ENCODE measurements around the gene FIBCD1.

FIBCD1 gene

DNA sequence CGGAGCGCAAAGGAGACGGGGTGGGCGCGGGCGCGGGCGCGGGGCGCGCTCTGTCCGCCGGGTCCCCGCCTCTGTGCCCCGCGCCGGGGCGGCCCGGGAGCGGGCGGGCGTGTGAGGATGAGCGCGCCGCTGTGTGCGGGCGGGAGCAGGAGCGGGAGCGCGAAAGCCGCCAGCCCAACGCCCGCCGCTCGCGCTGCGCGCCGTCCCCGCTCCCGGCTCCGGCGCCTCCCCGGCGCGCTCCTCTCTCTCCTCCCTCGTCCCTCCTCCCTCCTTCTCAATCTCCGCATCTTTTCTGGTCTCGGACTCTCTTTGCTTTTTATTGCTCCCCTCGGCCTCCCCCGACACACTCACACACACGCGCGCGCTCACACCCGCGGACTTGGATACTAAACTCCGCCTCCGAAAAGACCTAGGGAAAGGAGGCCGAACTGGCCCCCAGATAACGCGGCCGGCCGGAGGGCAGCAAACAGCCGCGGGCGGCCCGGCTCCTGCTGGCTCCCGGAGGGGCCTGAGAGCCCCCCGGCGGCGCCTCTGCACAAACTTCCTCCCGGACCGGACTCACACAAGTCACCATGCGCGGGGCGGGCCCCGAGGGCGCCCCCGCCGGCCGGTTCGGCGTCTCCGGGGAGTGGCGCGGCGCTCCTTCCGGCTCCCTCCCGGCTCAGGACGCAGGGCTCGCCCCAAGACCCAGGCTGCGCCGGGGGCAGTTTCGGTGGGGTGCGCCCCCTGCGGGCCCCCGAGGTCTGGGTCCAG, at the start of gene FIBCD1:
Gene FIBCD1 (minus strand): TSS at position 596 of the 753 bp plus-strand sequence. CDS start 640 bp downstream, outside the sequence.
- DNase-seq (ENCODE audit: extremely low read depth in 1 of 2, low read depth in 1 of 2), result no peak

DNA sequence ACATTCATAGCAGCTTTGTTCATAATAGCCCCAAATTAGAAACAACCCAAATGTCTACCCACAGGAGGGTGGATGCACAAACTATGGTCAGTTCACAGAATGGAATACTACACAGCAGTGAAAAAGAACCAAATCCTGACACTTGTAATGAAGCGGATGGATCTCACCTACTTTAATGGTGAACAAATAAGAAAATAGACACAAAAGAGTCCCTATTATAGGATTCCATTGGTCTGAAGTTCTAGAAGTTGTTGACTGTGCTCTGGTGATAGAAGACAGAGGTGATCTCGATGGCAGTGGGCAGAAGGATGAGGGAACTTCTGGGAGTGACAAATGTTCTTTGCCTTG, 49.3 kb upstream of the FIBCD1 start:
- DNase-seq (ENCODE audit: extremely low read depth in 1 of 2, low read depth in 1 of 2), result no peak

GRCh38 chr9:130987738-130988399, 48.8 kb upstream of the FIBCD1 start:
- DNase-seq (ENCODE audit: extremely low read depth in 1 of 2, low read depth in 1 of 2), result no peak

DNA sequence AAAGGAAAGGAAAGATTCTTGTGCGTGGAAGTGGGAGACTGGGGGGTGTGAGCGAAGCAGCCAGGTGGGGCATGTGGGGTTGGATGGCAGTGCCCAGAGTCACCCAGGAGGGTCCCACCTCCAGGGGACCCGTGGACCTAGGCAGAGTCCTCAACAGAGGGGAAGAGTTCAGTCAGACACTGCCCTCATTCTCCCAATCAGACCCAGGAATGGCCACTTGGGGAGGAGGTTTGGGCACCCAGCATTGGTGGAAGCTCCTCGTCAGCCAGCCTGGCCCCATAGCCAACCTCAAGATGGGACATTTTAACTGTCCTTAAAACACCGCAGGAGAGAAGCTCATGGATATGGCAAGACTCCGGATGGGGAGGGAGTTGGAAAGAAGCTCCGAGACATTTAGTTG, 48.0 kb upstream of the FIBCD1 start:
- no peak for DNase-seq (ENCODE audit: extremely low read depth in 1 of 2, low read depth in 1 of 2)

- DNase-seq (ENCODE audit: extremely low read depth in 1 of 2, low read depth in 1 of 2), result no peak
These were observed 47.4 kb upstream of the FIBCD1 start for GRCh38 chr9:130986356-130986965.

- DNase-seq (ENCODE audit: extremely low read depth in 1 of 2, low read depth in 1 of 2), result no peak
These were observed 46.6 kb upstream of the FIBCD1 start for GRCh38 chr9:130985606-130986162.

DNA sequence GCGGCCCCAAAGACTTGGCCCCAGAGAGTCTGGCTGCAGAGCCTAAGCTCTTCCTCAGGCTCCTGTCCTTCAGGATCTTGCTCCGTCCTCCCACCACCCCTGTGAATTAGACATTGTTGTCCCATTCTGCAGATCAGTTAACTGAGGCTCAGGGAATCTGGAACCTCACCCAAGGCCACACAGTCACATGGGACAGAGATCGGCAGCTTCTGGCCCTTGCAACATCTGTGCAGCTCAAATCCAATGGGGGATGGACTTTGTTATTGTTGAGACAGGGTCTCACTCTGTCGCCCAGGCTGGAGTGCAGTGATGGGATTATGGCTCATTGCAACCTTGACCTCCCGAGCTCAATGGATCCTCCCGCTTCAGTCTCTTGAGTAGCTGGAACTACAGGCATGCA, 46.0 kb upstream of the FIBCD1 start:
- DNase-seq (ENCODE audit: extremely low read depth in 1 of 2, low read depth in 1 of 2), result no peak

DNA sequence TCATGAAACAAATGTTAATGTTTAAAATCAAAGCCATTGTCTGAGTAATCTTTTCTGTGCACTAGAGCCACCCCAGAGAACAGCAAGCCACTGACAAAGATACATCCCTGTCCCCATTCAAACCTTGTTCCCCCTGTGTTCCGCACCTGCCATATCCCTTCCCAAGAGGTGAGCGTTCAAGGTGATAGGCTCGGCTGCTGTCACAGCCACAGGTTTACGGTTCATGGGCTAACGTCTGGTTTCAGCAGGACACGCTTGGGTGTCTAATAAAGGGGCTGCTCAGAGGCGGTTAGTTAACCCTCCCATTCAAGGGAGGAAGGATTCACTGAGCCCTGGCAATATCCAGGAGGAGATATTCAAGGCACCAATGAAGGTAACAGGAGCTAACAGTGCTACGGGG, 45.5 kb upstream of the FIBCD1 start:
- no peak for DNase-seq (ENCODE audit: extremely low read depth in 1 of 2, low read depth in 1 of 2)

GRCh38 chr9:130983970-130984369, 44.9 kb upstream of the FIBCD1 start:
- no peak for DNase-seq (ENCODE audit: extremely low read depth in 1 of 2, low read depth in 1 of 2)

GRCh38 chr9:130983359-130983670, 44.3 kb upstream of the FIBCD1 start:
- no peak for DNase-seq (ENCODE audit: extremely low read depth in 1 of 2, low read depth in 1 of 2)

DNA sequence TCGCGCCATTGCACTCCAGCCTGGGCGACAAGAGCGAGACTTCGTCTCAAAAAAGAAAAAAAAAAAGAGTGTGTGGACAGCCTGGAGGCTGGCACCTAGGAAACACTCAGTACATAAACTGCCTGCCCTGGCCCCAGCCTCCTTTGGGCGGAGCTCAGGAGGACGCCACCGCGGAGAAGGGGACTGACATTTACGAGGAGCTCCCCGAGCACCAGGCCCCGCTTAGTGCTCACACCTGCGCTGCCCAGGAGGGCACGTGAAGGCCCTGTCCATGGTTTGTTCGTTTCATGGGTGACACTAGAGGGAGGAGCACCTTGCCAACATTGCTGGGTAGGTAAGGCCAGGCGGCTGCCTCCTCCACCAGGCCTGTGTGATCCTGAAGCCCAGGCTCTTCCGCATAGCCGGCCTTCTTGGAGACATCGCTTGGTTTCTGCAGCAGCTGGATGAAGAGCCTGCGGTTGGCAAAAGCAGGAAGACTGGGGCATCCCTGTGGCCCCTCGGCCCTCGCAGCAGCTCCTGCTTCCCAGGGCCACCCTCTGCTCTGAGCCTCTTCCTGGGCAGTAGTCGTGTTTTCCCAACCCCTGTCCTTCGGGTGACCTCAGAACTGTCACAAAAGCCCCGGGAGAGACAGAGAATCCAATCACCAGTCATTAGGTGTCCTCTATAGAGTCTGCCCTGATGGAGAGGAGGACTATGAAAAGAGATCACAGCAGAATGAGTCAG, 43.8 kb upstream of the FIBCD1 start:
- no peak for DNase-seq (ENCODE audit: extremely low read depth in 1 of 2, low read depth in 1 of 2)

DNA sequence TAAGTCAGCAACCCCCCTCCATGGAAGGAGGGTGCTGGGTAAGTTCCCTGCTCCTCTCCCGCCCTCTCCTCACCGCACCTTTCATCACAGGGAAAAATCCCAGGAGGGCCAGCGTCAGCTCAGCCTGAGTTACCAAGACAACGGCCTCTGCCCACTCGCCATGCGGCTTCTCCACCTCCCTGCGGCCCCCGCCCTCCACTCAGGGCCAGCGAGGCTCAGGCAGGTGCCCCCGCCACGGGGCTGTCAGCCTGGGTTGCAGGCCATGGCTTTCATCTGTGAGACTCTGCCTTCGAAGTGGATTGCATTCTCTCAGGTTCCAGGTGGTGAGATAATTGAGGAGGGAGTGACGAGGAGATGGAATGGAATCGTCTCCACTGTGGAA, 42.7 kb upstream of the FIBCD1 start:
- no peak for DNase-seq (ENCODE audit: extremely low read depth in 1 of 2, low read depth in 1 of 2)

GRCh38 chr9:130981002-130981755, 42.1 kb upstream of the FIBCD1 start:
- DNase-seq (ENCODE audit: extremely low read depth in 1 of 2, low read depth in 1 of 2), result no peak

DNA sequence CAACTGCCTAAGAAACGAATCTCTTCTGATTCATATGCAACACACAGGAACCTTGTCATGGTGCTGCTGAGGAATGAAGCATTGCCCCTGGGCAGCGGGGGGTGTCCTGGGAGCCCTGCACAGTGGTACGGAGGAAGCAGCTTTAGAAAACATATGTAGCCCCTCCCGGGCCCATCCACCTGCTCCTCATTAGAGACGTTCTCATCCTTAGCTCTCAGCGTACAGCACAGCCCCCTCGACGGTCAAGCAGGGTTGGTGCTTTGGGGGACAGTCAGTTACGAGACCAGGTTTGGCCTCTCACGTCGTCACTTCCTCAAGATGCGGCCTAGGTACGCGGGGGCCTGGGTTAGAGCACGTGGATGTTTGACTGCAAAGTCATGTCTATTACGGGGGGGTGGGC, 41.5 kb upstream of the FIBCD1 start:
- DNase-seq (ENCODE audit: extremely low read depth in 1 of 2, low read depth in 1 of 2), result no peak

DNA sequence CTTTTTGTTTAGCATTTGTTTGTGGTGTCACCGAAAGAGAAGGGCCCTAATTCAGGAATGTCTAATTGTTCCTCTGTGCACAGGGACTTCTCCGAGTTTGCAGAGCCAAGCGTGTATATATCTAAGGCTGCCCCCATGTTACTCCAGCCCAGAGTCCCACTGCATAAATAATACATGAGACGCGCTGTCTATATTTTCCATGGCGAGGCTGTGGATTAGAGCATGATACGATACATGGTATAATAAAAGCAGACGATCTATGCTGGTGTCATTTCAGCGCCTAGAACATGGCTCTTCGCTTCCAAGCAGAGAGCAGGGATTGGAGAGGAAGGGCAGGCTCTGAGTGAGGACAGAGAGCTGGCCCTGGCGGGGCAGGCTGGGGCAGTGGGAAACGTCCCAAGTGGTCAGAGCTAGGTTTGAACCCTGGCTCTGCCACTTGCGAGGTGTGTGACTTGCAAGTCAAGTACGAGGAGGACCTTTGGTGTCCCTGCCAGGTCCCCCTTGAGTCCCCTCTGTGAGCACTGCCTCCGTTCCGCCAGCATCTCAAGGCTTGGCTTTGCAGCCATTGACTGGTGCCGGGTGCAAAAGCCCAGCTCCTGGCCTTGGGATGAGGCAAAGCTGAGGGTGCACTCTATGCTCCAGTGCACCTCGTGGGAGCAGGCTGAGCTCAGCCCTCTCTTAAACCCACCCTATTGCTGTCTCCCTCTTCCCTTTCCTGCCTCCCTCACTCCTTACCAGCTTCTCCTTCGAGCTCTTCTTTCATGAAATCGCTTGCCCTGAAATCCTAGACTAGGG, 40.7 kb upstream of the FIBCD1 start:
- no peak for DNase-seq (ENCODE audit: extremely low read depth in 1 of 2, low read depth in 1 of 2)

- DNase-seq (ENCODE audit: extremely low read depth in 1 of 2, low read depth in 1 of 2), result no peak
These were observed 38.8 kb upstream of the FIBCD1 start for GRCh38 chr9:130977811-130978221.

DNA sequence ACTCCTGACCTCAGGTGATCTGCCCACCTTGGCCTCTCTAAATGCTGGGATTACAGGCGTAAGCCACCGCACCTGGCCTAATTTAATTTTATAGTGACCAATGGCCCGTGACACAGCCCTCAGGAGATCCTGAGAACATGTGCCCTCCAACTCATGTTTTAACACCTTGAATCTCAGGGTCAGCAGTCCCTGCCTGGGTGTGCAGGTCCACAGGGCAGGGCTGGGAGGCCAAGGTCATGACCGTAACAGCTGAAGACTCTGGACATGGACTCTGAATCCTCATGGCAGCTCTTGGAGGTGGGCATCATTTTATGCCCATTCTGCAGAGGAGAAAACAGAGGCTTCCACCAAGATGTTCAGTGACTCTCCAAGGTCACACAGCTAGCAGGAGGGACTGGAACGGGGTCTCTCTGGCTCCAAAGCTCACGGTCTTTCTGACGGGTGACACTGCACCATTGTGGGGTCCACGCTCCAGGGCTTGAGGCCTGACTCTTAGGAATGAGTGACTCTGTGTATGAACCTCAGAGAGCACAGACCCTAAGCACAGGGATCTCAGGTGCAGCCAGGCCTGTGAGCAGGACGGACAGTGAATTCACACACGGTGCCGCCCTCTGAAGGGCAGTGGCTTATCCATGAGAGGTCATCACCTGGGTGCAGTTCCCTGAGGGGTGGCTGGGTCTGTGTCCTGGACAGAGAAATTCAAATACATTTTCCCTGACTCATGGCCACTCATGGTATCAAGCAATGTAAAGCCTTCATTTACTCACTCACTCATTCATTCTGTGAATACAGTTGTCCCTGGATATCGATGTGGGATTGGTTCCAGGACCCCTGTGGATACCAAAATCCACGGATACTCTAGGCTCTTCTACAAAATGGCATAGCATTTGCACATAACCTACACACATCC, 37.1 kb upstream of the FIBCD1 start:
- DNase-seq (ENCODE audit: extremely low read depth in 1 of 2, low read depth in 1 of 2), result no peak

GRCh38 chr9:130975156-130975555, 36.1 kb upstream of the FIBCD1 start:
- DNase-seq (ENCODE audit: extremely low read depth in 1 of 2, low read depth in 1 of 2), result no peak

GRCh38 chr9:130974697-130975096, 35.6 kb upstream of the FIBCD1 start:
- DNase-seq (ENCODE audit: extremely low read depth in 1 of 2, low read depth in 1 of 2), result no peak

Data from activated CD8-positive, alpha-beta memory T cell treated with anti-CD3 and anti-CD28 coated beads for 1 hour (primary cell).